Adrenal gland (tissue), 5 donors: ENCODE measurements around the gene GGT6.

Source experiments
- POLR2A ChIP-seq, 2 donors: fragments of 450-650 bp; IDR thresholded peaks; one replicate each; pipeline ENCODE4 v1.6.1; 2017; ENCODE audit warnings: antibody characterized with exemption in 2 of 2, mild to moderate bottlenecking in 2 of 2, moderate library complexity in 1 of 2
- TF ChIP-seq, protein P1 (sequence below), 6 experiments: fragments of 450-650 bp in 4 of 6; fragments of 200-600 bp in 2 of 6; sonication (generic) in 1 of 6; IDR thresholded peaks; 1 replicate in 5 of 6; 2 replicates in 1 of 6; pipeline versions ENCODE4 v1.5.1 to v1.8.0; 2016 to 2021; ENCODE audit warnings: antibody characterized with exemption in 6 of 6, mild to moderate bottlenecking in 2 of 6, moderate library complexity in 1 of 6
- donor health status: DM: no; HTN: no; CAD: no.

DNA sequence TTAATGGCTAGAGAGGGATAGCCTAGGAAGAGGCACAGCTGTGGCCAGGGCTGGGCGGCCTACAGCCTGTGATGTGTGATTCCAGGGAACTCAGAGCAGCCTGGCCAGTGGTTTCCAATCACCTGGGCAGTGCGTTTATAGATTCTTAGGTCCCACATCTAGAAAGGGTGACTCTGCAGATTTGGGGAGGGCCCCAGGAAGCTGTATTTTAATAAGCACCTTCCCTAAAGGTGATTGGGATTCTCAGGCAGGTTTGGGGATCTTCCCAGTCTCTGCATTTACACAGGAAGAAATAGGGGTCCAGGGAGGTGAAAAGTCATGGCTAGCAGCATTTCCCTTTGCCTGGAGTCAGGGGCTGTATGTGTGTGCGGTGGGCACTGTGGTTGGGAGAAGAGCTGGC is 52.2 kb downstream of the GGT6 start:
- TF ChIP-seq, protein P1, sequence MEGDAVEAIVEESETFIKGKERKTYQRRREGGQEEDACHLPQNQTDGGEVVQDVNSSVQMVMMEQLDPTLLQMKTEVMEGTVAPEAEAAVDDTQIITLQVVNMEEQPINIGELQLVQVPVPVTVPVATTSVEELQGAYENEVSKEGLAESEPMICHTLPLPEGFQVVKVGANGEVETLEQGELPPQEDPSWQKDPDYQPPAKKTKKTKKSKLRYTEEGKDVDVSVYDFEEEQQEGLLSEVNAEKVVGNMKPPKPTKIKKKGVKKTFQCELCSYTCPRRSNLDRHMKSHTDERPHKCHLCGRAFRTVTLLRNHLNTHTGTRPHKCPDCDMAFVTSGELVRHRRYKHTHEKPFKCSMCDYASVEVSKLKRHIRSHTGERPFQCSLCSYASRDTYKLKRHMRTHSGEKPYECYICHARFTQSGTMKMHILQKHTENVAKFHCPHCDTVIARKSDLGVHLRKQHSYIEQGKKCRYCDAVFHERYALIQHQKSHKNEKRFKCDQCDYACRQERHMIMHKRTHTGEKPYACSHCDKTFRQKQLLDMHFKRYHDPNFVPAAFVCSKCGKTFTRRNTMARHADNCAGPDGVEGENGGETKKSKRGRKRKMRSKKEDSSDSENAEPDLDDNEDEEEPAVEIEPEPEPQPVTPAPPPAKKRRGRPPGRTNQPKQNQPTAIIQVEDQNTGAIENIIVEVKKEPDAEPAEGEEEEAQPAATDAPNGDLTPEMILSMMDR (IDR thresholded peaks at IDR 0.05): no peak
- no peak for TF ChIP-seq POLR2A (IDR thresholded peaks at IDR 0.05)
